B cell (primary cell): ENCODE measurements around the gene HOMER2. TPM values are rescaled to one million over a fixed set of nuclear protein-coding genes. Genes with fewer than 3 reads are reported as not detected.

Source experiments
- ATAC-seq: fragments of 200-7000 bp; cut with Tn5 transposase; one replicate; pipeline ENCODE4 v1.10.0; 2021; ENCODE audit warnings: low read depth, mild to moderate bottlenecking, moderate number of reproducible peaks, moderate library complexity
- CTCF ChIA-PET: fragments of 350-600 bp; sonication (Branson Sonifier 250); formaldehyde crosslinking; loops from one replicate; lab custom pipeline; 2021; ENCODE audit warnings: antibody characterized with exemption, inconsistent platforms; lab: Charles Lee
- POLR2A ChIA-PET: fragments of 350-600 bp; sonication (Branson Sonifier 250); formaldehyde crosslinking; loops from one replicate; lab custom pipeline; 2021; ENCODE audit warnings: antibody characterized with exemption; lab: Charles Lee
- DNase-seq: peaks from one replicate; pipeline ENCODE4 v3.0.0; 2013
- H2AFZ ChIP-seq: 2 replicates; pipeline ENCODE4 v1.6.1; 2012; ENCODE audit warnings: mild to moderate bottlenecking, low read depth, low read length; ENCODE audit not compliant: insufficient read depth, poor library complexity, severe bottlenecking
- H3K27ac ChIP-seq, 2 donors: 1 replicate in 1 of 2; 2 replicates in 1 of 2; pipeline ENCODE4 v1.5.1; 2012 to 2013; ENCODE audit warnings: low read length in 2 of 2, mild to moderate bottlenecking in 2 of 2, moderate library complexity in 1 of 2
- H3K27me3 ChIP-seq, 4 experiments: fragments of 200-600 bp in 1 of 4; sonication (generic) in 1 of 4; replicated peaks in 1 of 4; 1 replicate in 2 of 4; 2 replicates in 2 of 4; pipeline versions ENCODE4 v1.6.1 to v1.7.0; 2013 to 2016; ENCODE audit warnings: low read length in 3 of 4, mild to moderate bottlenecking in 2 of 4, mixed read lengths in 1 of 4, moderate library complexity in 1 of 4; ENCODE audit not compliant: insufficient read depth in 4 of 4, control insufficient read depth in 3 of 4; ENCODE audit errors: control extremely low read depth in 1 of 4
- H3K36me3 ChIP-seq, 2 experiments: replicated peaks in 1 of 2; 1 replicate in 1 of 2; 2 replicates in 1 of 2; pipeline versions ENCODE4 v1.6.1 to v1.7.1; 2013; ENCODE audit warnings: low read length in 1 of 2; ENCODE audit not compliant: insufficient read depth in 2 of 2, control insufficient read depth in 1 of 2; ENCODE audit errors: control extremely low read depth in 1 of 2, extremely low read depth in 1 of 2
- H3K4me1 ChIP-seq, 2 donors: fragments of 200-600 bp in 1 of 2; sonication (generic) in 1 of 2; 1 replicate in 1 of 2; 2 replicates in 1 of 2; pipeline versions ENCODE4 v1.5.1 to v1.6.1; 2013 to 2017; ENCODE audit warnings: low read length in 2 of 2; ENCODE audit not compliant: control insufficient read depth in 2 of 2, insufficient read depth in 2 of 2
- H3K4me2 ChIP-seq: replicated peaks from 2 replicates; pipeline ENCODE3; 2012; ENCODE audit warnings: mild to moderate bottlenecking, low read depth, low read length; ENCODE audit not compliant: poor library complexity, severe bottlenecking
- H3K4me3 ChIP-seq, 5 experiments: fragments of 200-600 bp in 1 of 5; sonication (generic) in 1 of 5; 1 replicate in 3 of 5; 2 replicates in 2 of 5; pipeline versions ENCODE4 v1.5.1 to v1.7.0; 2011 to 2016; ENCODE audit warnings: low read length in 4 of 5, mild to moderate bottlenecking in 4 of 5, low read depth in 2 of 5, control low read depth in 1 of 5, moderate library complexity in 1 of 5; ENCODE audit not compliant: insufficient read depth in 1 of 5; ENCODE audit errors: control extremely low read depth in 1 of 5, extremely low read depth in 1 of 5
- H3K79me2 ChIP-seq: fragments of 200-600 bp; sonication (generic); one replicate; pipeline ENCODE4 v1.6.0; 2016; ENCODE audit warnings: low read length; ENCODE audit not compliant: control insufficient read depth, insufficient read depth
- H3K9ac ChIP-seq: fragments of 200-600 bp; sonication (generic); 2 replicates; pipeline ENCODE4 v1.6.1; 2017; ENCODE audit warnings: mild to moderate bottlenecking, low read length, moderate library complexity
- H3K9me3 ChIP-seq, 3 donors: one replicate each; pipeline versions ENCODE4 v1.6.1 to v1.7.1; 2013; ENCODE audit warnings: low read length in 2 of 3; ENCODE audit not compliant: control insufficient read depth in 2 of 3, insufficient read depth in 1 of 3; ENCODE audit errors: control extremely low read depth in 1 of 3
- H4K20me1 ChIP-seq: 2 replicates; pipeline ENCODE4 v1.6.0; 2012; ENCODE audit warnings: mild to moderate bottlenecking, low read length; ENCODE audit not compliant: insufficient read depth, control insufficient read depth, poor library complexity, severe bottlenecking
- H3K27ac Mint-ChIP-seq: one replicate; pipeline ENCODE4 v1.8.0; 2021; ENCODE audit warnings: mixed read lengths
- H3K27me3 Mint-ChIP-seq: one replicate; pipeline ENCODE4 v1.8.0; 2021; ENCODE audit warnings: mixed read lengths
- H3K4me1 Mint-ChIP-seq: one replicate; pipeline ENCODE4 v1.8.0; 2021; ENCODE audit warnings: mixed read lengths
- H3K4me3 Mint-ChIP-seq: one replicate; pipeline ENCODE4 v1.8.0; 2021; ENCODE audit warnings: mixed read lengths
- H3K9me3 Mint-ChIP-seq: one replicate; pipeline ENCODE4 v1.8.0; 2022; ENCODE audit warnings: mixed read lengths; ENCODE audit not compliant: insufficient read depth
- EZH2 ChIP-seq: IDR thresholded peaks from 2 replicates; pipeline ENCODE4 v1.6.1; 2012; ENCODE audit warnings: borderline replicate concordance, low read depth, mild to moderate bottlenecking, moderate library complexity, low read length; ENCODE audit not compliant: insufficient read depth, poor library complexity, severe bottlenecking
- WGBS: methylation state at CpG from one replicate; pipeline ENCODE4 v1.1.5; 2013; ENCODE audit warnings: missing lambda C conversion rate; ENCODE audit not compliant: insufficient coverage; 5-methylcytosine and 5-hydroxymethylcytosine counted together
- intact Hi-C: fragments of 100-400 bp; cut with micrococcal nuclease; formaldehyde crosslinking; loops from one replicate; pipeline ENCODE4 v1.10.0; 2022
- polyA plus RNA-seq: library from polyadenylated mRNA; depleted of rRNA; stranded (reverse); fragments of >200 nt; gene quantifications from 2 replicates; pipeline ENCODE4 v1.2.3, GENCODE V29; 2012
- total RNA-seq, 2 donors: library from RNA; stranded (reverse); fragments of 120-200 nt in 1 of 2; gene quantifications; 1 replicate in 1 of 2; 2 replicates in 1 of 2; pipeline versions ENCODE4 v1.2.3 to v1.2.4, GENCODE V29; 2013 to 2022
- TF ChIP-seq, protein P1 (sequence below): fragments of 200-600 bp; IDR thresholded peaks from one replicate; pipeline ENCODE4 v1.8.0; 2022; ENCODE audit warnings: antibody characterized with exemption, mild to moderate bottlenecking

The HOMER2 gene
- total and polyA plus RNA-seq, 2 donors (not counting 1 experiment from before 2014, with no cell fraction given): 5.7 to 19.5 TPM

DNA sequence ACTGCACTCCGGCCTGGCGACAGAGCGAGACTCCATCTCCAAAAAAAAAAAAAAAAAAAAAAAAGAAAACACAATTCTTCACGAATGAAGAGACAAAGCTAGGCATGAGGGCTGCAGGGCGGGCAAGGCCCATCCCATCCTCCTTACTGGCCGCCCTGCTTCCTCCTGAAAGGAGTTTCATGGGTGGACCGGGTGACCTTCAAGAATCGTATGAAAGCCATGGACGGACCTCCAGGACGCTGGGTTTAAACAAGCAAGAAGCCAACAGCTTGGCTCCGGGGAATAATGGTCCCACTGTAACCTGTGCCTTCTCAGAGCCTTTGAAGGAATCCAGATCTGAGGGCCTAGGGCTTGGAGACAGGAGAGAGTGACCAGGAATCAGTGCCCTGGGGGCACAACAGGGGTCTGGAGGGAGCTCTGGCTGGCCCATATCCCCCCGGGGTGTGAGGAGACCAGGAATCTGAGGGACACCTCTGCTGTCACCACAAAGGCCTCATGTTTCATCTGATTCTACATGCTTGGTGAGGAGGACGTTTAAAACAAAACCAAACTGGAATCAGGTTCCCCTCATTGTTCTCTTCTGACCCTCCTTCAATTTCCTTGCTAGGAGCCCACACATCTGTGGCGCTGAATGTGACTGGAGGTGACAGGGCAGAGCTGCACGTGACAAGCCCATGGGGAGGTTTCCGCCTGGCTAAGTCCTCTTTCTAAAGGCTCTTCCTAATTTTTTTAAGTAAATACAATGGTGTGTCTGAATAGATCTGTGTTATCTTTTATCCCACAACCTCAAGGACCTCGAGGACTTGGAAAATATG, 97.0 kb downstream of the HOMER2 start:
- H3K4me3 Mint-ChIP-seq: no peak overlapping the region
- peaks cover 18% of the 10 kb centered on the region for H3K4me1 Mint-ChIP-seq

GRCh38 chr15:82854554-82854953, 98.0 kb downstream of the HOMER2 start:
- H3K4me3 Mint-ChIP-seq: no peak overlapping the region
- H3K27me3 Mint-ChIP-seq: no peaks in the 10 kb centered on the region
- Histone ChIP-seq H3K4me2 (no peak overlapping the region), H4K20me1 (no peaks in the 10 kb centered on the region), H3K27ac (no peak overlapping the region), H3K9ac (no peak overlapping the region), H3K36me3 (no peaks in the 10 kb centered on the region), H3K4me1 (peaks cover 9 to 17% of the 10 kb centered on the region in 2 donors), H3K4me3 (no peak overlapping the region), H3K79me2 (no peaks in the 10 kb centered on the region), H3K27me3 (no peaks in the 10 kb centered on the region), H2AFZ (no peak overlapping the region), H3K9me3 (no peaks in the 10 kb centered on the region)
- WGBS: over 99% methylated on average over 19 of the region's 21 CpGs
- TF ChIP-seq, protein P1, sequence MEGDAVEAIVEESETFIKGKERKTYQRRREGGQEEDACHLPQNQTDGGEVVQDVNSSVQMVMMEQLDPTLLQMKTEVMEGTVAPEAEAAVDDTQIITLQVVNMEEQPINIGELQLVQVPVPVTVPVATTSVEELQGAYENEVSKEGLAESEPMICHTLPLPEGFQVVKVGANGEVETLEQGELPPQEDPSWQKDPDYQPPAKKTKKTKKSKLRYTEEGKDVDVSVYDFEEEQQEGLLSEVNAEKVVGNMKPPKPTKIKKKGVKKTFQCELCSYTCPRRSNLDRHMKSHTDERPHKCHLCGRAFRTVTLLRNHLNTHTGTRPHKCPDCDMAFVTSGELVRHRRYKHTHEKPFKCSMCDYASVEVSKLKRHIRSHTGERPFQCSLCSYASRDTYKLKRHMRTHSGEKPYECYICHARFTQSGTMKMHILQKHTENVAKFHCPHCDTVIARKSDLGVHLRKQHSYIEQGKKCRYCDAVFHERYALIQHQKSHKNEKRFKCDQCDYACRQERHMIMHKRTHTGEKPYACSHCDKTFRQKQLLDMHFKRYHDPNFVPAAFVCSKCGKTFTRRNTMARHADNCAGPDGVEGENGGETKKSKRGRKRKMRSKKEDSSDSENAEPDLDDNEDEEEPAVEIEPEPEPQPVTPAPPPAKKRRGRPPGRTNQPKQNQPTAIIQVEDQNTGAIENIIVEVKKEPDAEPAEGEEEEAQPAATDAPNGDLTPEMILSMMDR: no peak
- TF ChIP-seq EZH2: no peak
- CTCF ChIA-PET: no interaction called here
- no peaks in the 10 kb centered on the region for H3K9me3 Mint-ChIP-seq
- intact Hi-C loops: no loop called here
- DNase-seq (no peak), ATAC-seq (no peak)
- peaks cover 21% of the 10 kb centered on the region for H3K4me1 Mint-ChIP-seq
- H3K27ac Mint-ChIP-seq: no peak overlapping the region
- POLR2A ChIA-PET: no interaction called here

More for the DNA sequence above, 97.0 kb downstream of the HOMER2 start:
- H3K27ac Mint-ChIP-seq: no peak overlapping the region
- Histone ChIP-seq H3K79me2 (no peaks in the 10 kb centered on the region), H2AFZ (peak overlapping the region; percentile 62), H3K27me3 (no peaks in the 10 kb centered on the region), H3K9ac (peak overlapping the region; percentile 26), H3K9me3 (no peaks in the 10 kb centered on the region), H3K36me3 (no peaks in the 10 kb centered on the region), H3K4me2 (peak overlapping the region; percentile 49), H4K20me1 (no peaks in the 10 kb centered on the region), H3K27ac (no peak overlapping the region), H3K4me3 (no peak overlapping the region), H3K4me1 (peaks cover 9 to 12% of the 10 kb centered on the region in 2 donors)
- no peaks in the 10 kb centered on the region for H3K9me3 Mint-ChIP-seq
- intact Hi-C loops: no loop called here
- WGBS: 94% methylated on average over 7 of the region's 17 CpGs
- ATAC-seq (no peak), DNase-seq (peak; percentile 24)
- H3K27me3 Mint-ChIP-seq: no peaks in the 10 kb centered on the region
- POLR2A ChIA-PET: no interaction called here
- TF ChIP-seq, protein P1: no peak
- no peak for TF ChIP-seq EZH2
- CTCF ChIA-PET: no interaction called here
